Measurements from ENCODE around the gene SLC6A13. TPM values are rescaled to one million over a fixed set of nuclear protein-coding genes. Genes with fewer than 3 reads are reported as not detected.

SLC6A13 gene
- total RNA-seq, 1 experiment from 2014 or later: not detected

- H3K9me3 ChIP-seq (ENCODE audit: low read depth, low read length, poor library complexity, severe bottlenecking): peaks cover 7% of the 10 kb centered on the region
- H3K4me1 ChIP-seq (ENCODE audit: insufficient read depth, low read length, poor library complexity, severe bottlenecking): no peaks in the 10 kb centered on the region
- ChIA-PET CTCF (no interaction called here), POLR2A (ENCODE audit: low non-redundant PET) (no interaction called here)
- no peak for DNase-seq (ENCODE audit: low spot score)
- intact Hi-C loops (cut with micrococcal nuclease; ENCODE audit: unreplicated experiment): no loop called here
- H3K4me3 ChIP-seq (ENCODE audit: low read depth, low read length, poor library complexity, severe bottlenecking): no peak overlapping the region
- H3K27ac ChIP-seq (ENCODE audit: low read depth, low read length, poor library complexity, severe bottlenecking): no peak overlapping the region
- no peak for TF ChIP-seq CTCF (conservative IDR thresholded peaks at IDR 0.05; ENCODE audit: low read depth, low read length)
- no peak for TF ChIP-seq EZH2 (IDR thresholded peaks at IDR 0.05; ENCODE audit: borderline replicate concordance, low read depth, low read length, poor library complexity, severe bottlenecking)
- no peaks in the 10 kb centered on the region for H3K27me3 ChIP-seq (replicated peaks; ENCODE audit: insufficient read depth, low read depth, low read length, poor library complexity)
- no peaks in the 10 kb centered on the region for H3K36me3 ChIP-seq (ENCODE audit: insufficient read depth, low read length, poor library complexity, severe bottlenecking)
- BruUV-seq (replicated peaks): no TSS peak
These were observed 20.1 kb downstream of the SLC6A13 start for GRCh38 chr12:242496-242895.

- no peaks in the 10 kb centered on the region for H3K4me1 ChIP-seq (ENCODE audit: insufficient read depth, low read length, poor library complexity, severe bottlenecking)
- no TSS peak for BruUV-seq (replicated peaks)
- TF ChIP-seq CTCF (conservative IDR thresholded peaks at IDR 0.05; ENCODE audit: low read depth, low read length): no peak
- no peak for TF ChIP-seq EZH2 (IDR thresholded peaks at IDR 0.05; ENCODE audit: borderline replicate concordance, low read depth, low read length, poor library complexity, severe bottlenecking)
- no peaks in the 10 kb centered on the region for H3K36me3 ChIP-seq (ENCODE audit: insufficient read depth, low read length, poor library complexity, severe bottlenecking)
- intact Hi-C loops (cut with micrococcal nuclease; ENCODE audit: unreplicated experiment): no loop called here
- no peaks in the 10 kb centered on the region for H3K9me3 ChIP-seq (ENCODE audit: low read depth, low read length, poor library complexity, severe bottlenecking)
- DNase-seq (ENCODE audit: low spot score): no peak
- POLR2A ChIA-PET (ENCODE audit: low non-redundant PET): no interaction called here
- H3K27me3 ChIP-seq (replicated peaks; ENCODE audit: insufficient read depth, low read depth, low read length, poor library complexity): no peaks in the 10 kb centered on the region
- no peak overlapping the region for H3K27ac ChIP-seq (ENCODE audit: low read depth, low read length, poor library complexity, severe bottlenecking)
- H3K4me3 ChIP-seq (ENCODE audit: low read depth, low read length, poor library complexity, severe bottlenecking): no peak overlapping the region
- CTCF ChIA-PET: no interaction called here
These were observed 21.4 kb downstream of the SLC6A13 start for GRCh38 chr12:241266-241665.

- Histone ChIP-seq H3K27ac (ENCODE audit: low read depth, low read length, poor library complexity, severe bottlenecking) (no peak overlapping the region), H3K9me3 (ENCODE audit: low read depth, low read length, poor library complexity, severe bottlenecking) (no peaks in the 10 kb centered on the region), H3K4me3 (ENCODE audit: low read depth, low read length, poor library complexity, severe bottlenecking) (no peak overlapping the region), H3K36me3 (ENCODE audit: insufficient read depth, low read length, poor library complexity, severe bottlenecking) (no peaks in the 10 kb centered on the region), H3K27me3 (replicated peaks; ENCODE audit: insufficient read depth, low read depth, low read length, poor library complexity) (no peaks in the 10 kb centered on the region), H3K4me1 (ENCODE audit: insufficient read depth, low read length, poor library complexity, severe bottlenecking) (no peaks in the 10 kb centered on the region)
- ChIA-PET POLR2A (ENCODE audit: low non-redundant PET) (no interaction called here), CTCF (no interaction called here)
- no peak for DNase-seq (ENCODE audit: low spot score)
- BruUV-seq (replicated peaks): no TSS peak
- TF ChIP-seq CTCF (conservative IDR thresholded peaks at IDR 0.05; ENCODE audit: low read depth, low read length) (no peak), EZH2 (IDR thresholded peaks at IDR 0.05; ENCODE audit: borderline replicate concordance, low read depth, low read length, poor library complexity, severe bottlenecking) (no peak)
- intact Hi-C loops (cut with micrococcal nuclease; ENCODE audit: unreplicated experiment): no loop called here
These were observed 22.1 kb downstream of the SLC6A13 start for GRCh38 chr12:240566-240965.
